ENCODE measurements around the gene EFNA5. TPM values are rescaled to one million over a fixed set of nuclear protein-coding genes. Genes with fewer than 3 reads are reported as not detected.

EFNA5 gene
- total RNA-seq, 1 donor from 2014 or later = 8.2 TPM

- DNase-seq (ENCODE audit: low read depth) = peak; percentile 42
Observed at GRCh38 chr5:107604990-107605389, 65.7 kb downstream of the EFNA5 start.

GRCh38 chr5:107604146-107604910, 66.4 kb downstream of the EFNA5 start:
- no peak for DNase-seq (ENCODE audit: low read depth)

- no peak for DNase-seq (ENCODE audit: low read depth)
Observed at GRCh38 chr5:107603349-107603748, 67.4 kb downstream of the EFNA5 start.

- DNase-seq (ENCODE audit: low read depth) = no peak
Observed at GRCh38 chr5:107602896-107603295, 67.8 kb downstream of the EFNA5 start.

- no peak for DNase-seq (ENCODE audit: low read depth)
Observed at GRCh38 chr5:107601076-107601475, 69.7 kb downstream of the EFNA5 start.

- DNase-seq (ENCODE audit: low read depth) = no peak
Observed at GRCh38 chr5:107598958-107599357, 71.8 kb downstream of the EFNA5 start.

GRCh38 chr5:107597803-107598202, 72.9 kb downstream of the EFNA5 start:
- no peak for DNase-seq (ENCODE audit: low read depth)

GRCh38 chr5:107597247-107597646, 73.5 kb downstream of the EFNA5 start:
- DNase-seq (ENCODE audit: low read depth) = no peak

GRCh38 chr5:107594253-107595045, 76.3 kb downstream of the EFNA5 start:
- DNase-seq (ENCODE audit: low read depth) = no peak

- DNase-seq (ENCODE audit: low read depth) = peak; percentile 67
Observed at GRCh38 chr5:107593009-107593408, 77.7 kb downstream of the EFNA5 start.

- DNase-seq (ENCODE audit: low read depth) = no peak
Observed at GRCh38 chr5:107592515-107592914, 78.2 kb downstream of the EFNA5 start.

- no peak for DNase-seq (ENCODE audit: low read depth)
Observed at GRCh38 chr5:107590686-107591085, 80.1 kb downstream of the EFNA5 start.

- DNase-seq (ENCODE audit: low read depth) = no peak
Observed at GRCh38 chr5:107589520-107590193, 81.1 kb downstream of the EFNA5 start.

GRCh38 chr5:107582625-107583024, 88.1 kb downstream of the EFNA5 start:
- DNase-seq (ENCODE audit: low read depth) = no peak

- no peak for DNase-seq (ENCODE audit: low read depth)
Observed at GRCh38 chr5:107580889-107581820, 89.6 kb downstream of the EFNA5 start.

- DNase-seq (ENCODE audit: low read depth) = no peak
Observed at GRCh38 chr5:107578051-107578635, 92.6 kb downstream of the EFNA5 start.

- DNase-seq (ENCODE audit: low read depth) = no peak
Observed at GRCh38 chr5:107577394-107577950, 93.3 kb downstream of the EFNA5 start.

- no peak for DNase-seq (ENCODE audit: low read depth)
Observed at GRCh38 chr5:107576736-107577393, 93.9 kb downstream of the EFNA5 start.

GRCh38 chr5:107576155-107576554, 94.6 kb downstream of the EFNA5 start:
- DNase-seq (ENCODE audit: low read depth) = no peak

- DNase-seq (ENCODE audit: low read depth) = no peak
Observed at GRCh38 chr5:107574287-107574686, 96.5 kb downstream of the EFNA5 start.
